H1 (cell line): ENCODE results near the gene RPL31.

ENCODE experiments used
- CTCF ChIP-seq, 3 experiments: IDR thresholded peaks; 1 replicate in 2 of 3; 2 replicates in 1 of 3; pipeline versions ENCODE4 v1.5.1 to v1.6.1; 2011; ENCODE audit warnings: low read length in 3 of 3, mild to moderate bottlenecking in 3 of 3, inconsistent platforms in 2 of 3, low read depth in 1 of 3, moderate library complexity in 1 of 3; ENCODE audit not compliant: insufficient read depth in 1 of 3; ENCODE audit errors: control extremely low read depth in 1 of 3
- FOSL1 ChIP-seq: IDR thresholded peaks from 2 replicates; pipeline ENCODE4 v1.6.1; 2011; ENCODE audit warnings: mild to moderate bottlenecking, low read depth, low read length, moderate library complexity; ENCODE audit not compliant: insufficient read depth
- MAFK ChIP-seq: IDR thresholded peaks from 2 replicates; pipeline ENCODE4 v1.6.1; 2012; ENCODE audit warnings: low read depth, mild to moderate bottlenecking, improper control_type of control experiment, low read length
- POLR2A ChIP-seq, 2 experiments: IDR thresholded peaks; 1 replicate in 1 of 2; 2 replicates in 1 of 2; pipeline ENCODE4 v1.6.1; 2011; ENCODE audit warnings: low read depth in 2 of 2, low read length in 2 of 2, mild to moderate bottlenecking in 2 of 2; ENCODE audit errors: control extremely low read depth in 1 of 2
- POLR2AphosphoS5 ChIP-seq: IDR thresholded peaks from 2 replicates; pipeline ENCODE4 v1.6.1; 2011; ENCODE audit warnings: low read depth, low read length
- SP4 ChIP-seq: IDR thresholded peaks from 2 replicates; pipeline ENCODE4 v1.6.1; 2012; ENCODE audit warnings: low read length, inconsistent platforms
- TCF12 ChIP-seq: IDR thresholded peaks from 2 replicates; pipeline ENCODE4 v1.6.1; 2011; ENCODE audit warnings: low read depth, mild to moderate bottlenecking, low read length

- TF ChIP-seq POLR2A (IDR thresholded peaks at IDR 0.05; ENCODE audit: control extremely low read depth in 1 of 2, low read depth in 2 of 2, low read length in 2 of 2) (no peak), CTCF (IDR thresholded peaks at IDR 0.05; ENCODE audit: control extremely low read depth in 1 of 3, insufficient read depth in 1 of 3, low read depth in 1 of 3, low read length in 3 of 3) (no peak), SP4 (no peak), FOSL1 (no peak), TCF12 (no peak), MAFK (no peak), POLR2AphosphoS5 (no peak)
These were observed 41.4 kb upstream of the RPL31 start for GRCh38 chr2:100960688-100961087.
